GM19452 (cell line): ENCODE measurements around the gene FAM181A.

ENCODE experiments used
- ATAC-seq: cut with Tn5 transposase; IDR thresholded peaks from one replicate; pipeline ENCODE4 v1.9.1; 2021; ENCODE audit not compliant: unreplicated experiment

The FAM181A gene

GRCh38 chr14:93960774-93961438 lies 33.8 kb downstream of the FAM181A start:
- no peak for ATAC-seq

- no peak for ATAC-seq
These were observed 34.5 kb downstream of the FAM181A start for GRCh38 chr14:93961620-93962019.

- ATAC-seq: peak; percentile 54
These were observed 35.8 kb downstream of the FAM181A start for GRCh38 chr14:93962701-93963601.

- ATAC-seq: no peak
These were observed 36.5 kb downstream of the FAM181A start for GRCh38 chr14:93963692-93964091.

GRCh38 chr14:93964281-93964680 lies 37.1 kb downstream of the FAM181A start:
- no peak for ATAC-seq

GRCh38 chr14:93964820-93965286 lies 37.7 kb downstream of the FAM181A start:
- ATAC-seq: no peak

- no peak for ATAC-seq
These were observed 38.2 kb downstream of the FAM181A start for GRCh38 chr14:93965287-93965821.

GRCh38 chr14:93965946-93966474 lies 38.9 kb downstream of the FAM181A start:
- no peak for ATAC-seq

GRCh38 chr14:93967637-93968250 lies 40.6 kb downstream of the FAM181A start:
- ATAC-seq: peak; percentile 36

GRCh38 chr14:93969082-93969828 lies 42.1 kb downstream of the FAM181A start:
- ATAC-seq: no peak

- no peak for ATAC-seq
These were observed 43.4 kb downstream of the FAM181A start for GRCh38 chr14:93970585-93970964.

GRCh38 chr14:93970965-93971634 lies 44.0 kb downstream of the FAM181A start:
- ATAC-seq: peak; percentile 35

GRCh38 chr14:93971635-93972027 lies 44.5 kb downstream of the FAM181A start:
- ATAC-seq: no peak

- no peak for ATAC-seq
These were observed 45.6 kb downstream of the FAM181A start for GRCh38 chr14:93972618-93973205.

GRCh38 chr14:93973607-93974006 lies 46.5 kb downstream of the FAM181A start:
- ATAC-seq: no peak

GRCh38 chr14:93974299-93974698 lies 47.2 kb downstream of the FAM181A start:
- ATAC-seq: no peak

- no peak for ATAC-seq
These were observed 47.7 kb downstream of the FAM181A start for GRCh38 chr14:93974833-93975232.

GRCh38 chr14:93975791-93976476 lies 48.8 kb downstream of the FAM181A start:
- peak; percentile 54 for ATAC-seq

- peak; percentile 18 for ATAC-seq
These were observed 49.4 kb downstream of the FAM181A start, which contains the start of gene ASB2 for GRCh38 chr14:93976477-93977057. Gene ASB2 (minus strand): TSS chr14:93976570. CDS start chr14:93964539, 12,031 bp downstream.
